GM12878 (cell line): ENCODE data around the gene POU2AF1. TPM values are rescaled to one million over a fixed set of nuclear protein-coding genes. Genes with fewer than 3 reads are reported as not detected.

Source experiments
- CHD2 ChIP-seq: IDR thresholded peaks from 2 replicates; pipeline ENCODE4 v1.6.1; 2011; ENCODE audit warnings: low read depth, low read length, improper control_type of control experiment, borderline replicate concordance
- ETV6 ChIP-seq, 2 experiments: fragments of 450-650 bp in 1 of 2; IDR thresholded peaks in 1 of 2; conservative IDR thresholded peaks in 1 of 2; 2 replicates each; pipeline ENCODE4 v1.6.1; 2014; ENCODE audit warnings: antibody characterized with exemption in 1 of 2, borderline replicate concordance in 1 of 2, low read depth in 1 of 2, mild to moderate bottlenecking in 1 of 2, moderate library complexity in 1 of 2
- HDGF ChIP-seq: fragments of 450-650 bp; IDR thresholded peaks from 2 replicates; pipeline ENCODE4 v1.6.1; 2016; ENCODE audit warnings: antibody characterized with exemption
- IKZF2 ChIP-seq, 2 experiments: fragments of 450-650 bp; IDR thresholded peaks; 2 replicates each; pipeline ENCODE4 v1.6.1; 2017; ENCODE audit warnings: mild to moderate bottlenecking in 2 of 2, moderate library complexity in 2 of 2
- MEF2B ChIP-seq: fragments of 450-650 bp; IDR thresholded peaks from 2 replicates; pipeline ENCODE4 v1.6.1; 2018; ENCODE audit warnings: mild to moderate bottlenecking, moderate library complexity; ENCODE audit not compliant: partially characterized antibody, poor library complexity, severe bottlenecking
- NBN ChIP-seq: fragments of 450-650 bp; IDR thresholded peaks from 2 replicates; pipeline ENCODE4 v1.6.1; 2016
- NFIC ChIP-seq: IDR thresholded peaks from 2 replicates; pipeline ENCODE4 v1.6.1; 2012; ENCODE audit warnings: low read depth, mild to moderate bottlenecking, inconsistent platforms, low read length, moderate library complexity
- NR2C2 ChIP-seq: IDR thresholded peaks from 2 replicates; pipeline ENCODE4 v1.6.1; 2011; ENCODE audit warnings: borderline replicate concordance, low read depth; ENCODE audit not compliant: control insufficient read depth, insufficient read length
- RELA ChIP-seq: fragments of 450-650 bp; IDR thresholded peaks from 2 replicates; pipeline ENCODE4 v1.8.0; 2014; ENCODE audit warnings: borderline replicate concordance; ENCODE audit not compliant: partially characterized antibody
- SMARCA5 ChIP-seq: fragments of 450-650 bp; IDR thresholded peaks from 2 replicates; pipeline ENCODE4 v1.6.1; 2017; ENCODE audit warnings: mild to moderate bottlenecking
- SRF ChIP-seq, 2 experiments: IDR thresholded peaks; 2 replicates each; pipeline ENCODE4 v1.6.1; 2011; ENCODE audit warnings: low read depth in 2 of 2, low read length in 2 of 2, mild to moderate bottlenecking in 1 of 2, moderate library complexity in 1 of 2
- ZNF384 ChIP-seq: IDR thresholded peaks from 2 replicates; pipeline ENCODE4 v1.6.1; 2012; ENCODE audit warnings: low read depth, mild to moderate bottlenecking, low read length, improper control_type of control experiment, borderline replicate concordance
- ZNF622 ChIP-seq: fragments of 450-650 bp; IDR thresholded peaks from 2 replicates; pipeline ENCODE4 v1.6.1; 2017; ENCODE audit warnings: mild to moderate bottlenecking, inconsistent platforms
- polyA plus RNA-seq, 11 experiments: library from polyadenylated mRNA; depleted of rRNA in 4 of 11; unstranded in 6 of 11; stranded (reverse) in 5 of 11; fragments of >200 nt; fragmentation: Nextera tagmentation in 4 of 11; fragmentation: Illumina TruSeq in 1 of 11; extraction: Ambion mirVana in 4 of 11; extraction: Trizol in 1 of 11; gene quantifications; 1 replicate in 1 of 11; 2 replicates in 10 of 11; pipeline versions ENCODE4 v1.2.1 to v1.2.3, GENCODE V29; 2011 to 2016; ENCODE audit warnings: inconsistent platforms in 2 of 11, missing spikeins in 2 of 11, low read depth in 1 of 11
- total RNA-seq, 4 experiments: library from RNA; depleted of rRNA in 3 of 4; stranded (reverse); fragments of >200 nt in 3 of 4; fragmentation: Illumina TruSeq in 1 of 4; extraction: Trizol in 1 of 4; gene quantifications; 2 replicates each; pipeline versions ENCODE4 v1.2.1 to v1.2.3, GENCODE V29; 2013 to 2021
- TF ChIP-seq, protein P1 (sequence below): IDR thresholded peaks from 2 replicates; pipeline ENCODE4 v1.6.1; 2011; ENCODE audit warnings: mild to moderate bottlenecking, low read depth, low read length, moderate library complexity; ENCODE audit not compliant: insufficient replicate concordance
- TF ChIP-seq, protein P2 (sequence below): IDR thresholded peaks from 2 replicates; pipeline ENCODE4 v1.6.1; 2012; ENCODE audit warnings: low read depth, low read length, improper control_type of control experiment
- TF ChIP-seq, protein P3 (sequence below): fragments of 450-650 bp; IDR thresholded peaks from 2 replicates; pipeline ENCODE4 v1.6.1; 2018; ENCODE audit warnings: borderline replicate concordance, mild to moderate bottlenecking; ENCODE audit not compliant: partially characterized antibody
- TF ChIP-seq, protein P4 (sequence below): fragments of 450-650 bp; IDR thresholded peaks from 2 replicates; pipeline ENCODE4 v1.6.1; 2017; ENCODE audit warnings: low read depth, mild to moderate bottlenecking, moderate library complexity
- TF ChIP-seq, protein P5 (sequence below): fragments of 150-350 bp; IDR thresholded peaks from 2 replicates; pipeline ENCODE4 v1.6.1; 2016; ENCODE audit warnings: low read depth, low read length

Gene POU2AF1
- total and polyA plus RNA-seq, 10 of the 15 experiments (the other 5 are each of a cell fraction or from before 2014, with no cell fraction given): 13.1 to 169 (median 75.5) TPM

DNA sequence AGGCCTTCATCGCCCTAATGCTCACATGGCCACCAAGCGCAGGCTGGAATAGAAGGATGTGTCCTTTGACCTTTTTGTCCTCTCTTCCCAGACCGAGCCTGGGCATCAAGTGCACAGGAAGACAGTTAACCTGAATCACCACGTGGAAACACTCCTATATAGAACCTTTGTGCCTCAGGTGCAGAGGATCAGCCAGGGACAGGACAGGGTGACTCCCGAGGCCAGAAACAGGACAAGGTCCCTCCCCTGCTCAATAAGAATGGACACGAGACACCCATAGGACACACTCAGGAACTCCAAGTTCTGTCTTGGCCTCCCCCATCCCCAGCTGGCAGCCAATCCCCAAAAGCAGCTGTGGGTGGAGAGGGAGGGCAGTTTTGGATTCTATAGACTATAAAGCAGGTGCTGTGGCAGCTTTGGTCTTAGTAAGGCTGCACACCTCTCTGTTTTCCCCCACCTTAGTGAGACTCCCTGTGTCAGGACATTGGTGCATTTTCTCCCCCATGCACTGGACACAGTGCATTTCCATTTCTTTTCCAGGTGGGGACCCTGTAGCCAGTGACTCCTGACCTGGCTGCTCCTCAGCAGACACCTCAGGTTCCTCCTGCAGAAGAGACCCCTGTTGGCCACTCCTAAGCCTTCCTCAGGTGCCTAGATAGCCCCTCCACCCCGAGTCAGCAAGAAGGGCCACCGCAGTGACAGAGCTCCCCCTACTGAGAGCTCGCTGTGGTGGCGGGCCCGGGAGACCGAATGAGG, 43.6 kb upstream of the POU2AF1 start (continued):
- TF ChIP-seq, protein P1, sequence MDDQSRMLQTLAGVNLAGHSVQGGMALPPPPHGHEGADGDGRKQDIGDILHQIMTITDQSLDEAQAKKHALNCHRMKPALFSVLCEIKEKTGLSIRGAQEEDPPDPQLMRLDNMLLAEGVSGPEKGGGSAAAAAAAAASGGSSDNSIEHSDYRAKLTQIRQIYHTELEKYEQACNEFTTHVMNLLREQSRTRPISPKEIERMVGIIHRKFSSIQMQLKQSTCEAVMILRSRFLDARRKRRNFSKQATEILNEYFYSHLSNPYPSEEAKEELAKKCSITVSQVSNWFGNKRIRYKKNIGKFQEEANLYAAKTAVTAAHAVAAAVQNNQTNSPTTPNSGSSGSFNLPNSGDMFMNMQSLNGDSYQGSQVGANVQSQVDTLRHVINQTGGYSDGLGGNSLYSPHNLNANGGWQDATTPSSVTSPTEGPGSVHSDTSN: no peak
- TF ChIP-seq HDGF (no peak), SRF (IDR thresholded peaks at IDR 0.05; ENCODE audit: low read depth in 2 of 2, low read length in 2 of 2) (no peak), ETV6 (conservative IDR thresholded peaks at IDR 0.05 in 1 of 2, IDR thresholded peaks at IDR 0.05 in 1 of 2; ENCODE audit: borderline replicate concordance in 1 of 2, low read depth in 1 of 2) (no peak), ZNF384 (no peak), MEF2B (peak; percentile 19), NBN (peak; percentile 72; the same call in 1 of the 2 replicates), CHD2 (0 out of 2 replicates have a peak, but pooled peaks have one; percentile 29), RELA (no peak), NR2C2 (no peak), SMARCA5 (peak; percentile 90), ZNF622 (no peak), NFIC (no peak), IKZF2 (IDR thresholded peaks at IDR 0.05) (peak in 1 of 2 experiments; percentile 32; a peak in 1 of 4 replicates)
- TF ChIP-seq, protein P2, sequence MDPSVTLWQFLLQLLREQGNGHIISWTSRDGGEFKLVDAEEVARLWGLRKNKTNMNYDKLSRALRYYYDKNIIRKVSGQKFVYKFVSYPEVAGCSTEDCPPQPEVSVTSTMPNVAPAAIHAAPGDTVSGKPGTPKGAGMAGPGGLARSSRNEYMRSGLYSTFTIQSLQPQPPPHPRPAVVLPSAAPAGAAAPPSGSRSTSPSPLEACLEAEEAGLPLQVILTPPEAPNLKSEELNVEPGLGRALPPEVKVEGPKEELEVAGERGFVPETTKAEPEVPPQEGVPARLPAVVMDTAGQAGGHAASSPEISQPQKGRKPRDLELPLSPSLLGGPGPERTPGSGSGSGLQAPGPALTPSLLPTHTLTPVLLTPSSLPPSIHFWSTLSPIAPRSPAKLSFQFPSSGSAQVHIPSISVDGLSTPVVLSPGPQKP: no peak
- TF ChIP-seq, protein P3, sequence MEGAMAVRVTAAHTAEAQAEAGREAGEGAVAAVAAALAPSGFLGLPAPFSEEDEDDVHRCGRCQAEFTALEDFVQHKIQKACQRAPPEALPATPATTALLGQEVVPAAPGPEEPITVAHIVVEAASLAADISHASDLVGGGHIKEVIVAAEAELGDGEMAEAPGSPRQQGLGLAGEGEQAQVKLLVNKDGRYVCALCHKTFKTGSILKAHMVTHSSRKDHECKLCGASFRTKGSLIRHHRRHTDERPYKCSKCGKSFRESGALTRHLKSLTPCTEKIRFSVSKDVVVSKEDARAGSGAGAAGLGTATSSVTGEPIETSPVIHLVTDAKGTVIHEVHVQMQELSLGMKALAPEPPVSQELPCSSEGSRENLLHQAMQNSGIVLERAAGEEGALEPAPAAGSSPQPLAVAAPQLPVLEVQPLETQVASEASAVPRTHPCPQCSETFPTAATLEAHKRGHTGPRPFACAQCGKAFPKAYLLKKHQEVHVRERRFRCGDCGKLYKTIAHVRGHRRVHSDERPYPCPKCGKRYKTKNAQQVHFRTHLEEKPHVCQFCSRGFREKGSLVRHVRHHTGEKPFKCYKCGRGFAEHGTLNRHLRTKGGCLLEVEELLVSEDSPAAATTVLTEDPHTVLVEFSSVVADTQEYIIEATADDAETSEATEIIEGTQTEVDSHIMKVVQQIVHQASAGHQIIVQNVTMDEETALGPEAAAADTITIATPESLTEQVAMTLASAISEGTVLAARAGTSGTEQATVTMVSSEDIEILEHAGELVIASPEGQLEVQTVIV: no peak
- TF ChIP-seq, protein P4, sequence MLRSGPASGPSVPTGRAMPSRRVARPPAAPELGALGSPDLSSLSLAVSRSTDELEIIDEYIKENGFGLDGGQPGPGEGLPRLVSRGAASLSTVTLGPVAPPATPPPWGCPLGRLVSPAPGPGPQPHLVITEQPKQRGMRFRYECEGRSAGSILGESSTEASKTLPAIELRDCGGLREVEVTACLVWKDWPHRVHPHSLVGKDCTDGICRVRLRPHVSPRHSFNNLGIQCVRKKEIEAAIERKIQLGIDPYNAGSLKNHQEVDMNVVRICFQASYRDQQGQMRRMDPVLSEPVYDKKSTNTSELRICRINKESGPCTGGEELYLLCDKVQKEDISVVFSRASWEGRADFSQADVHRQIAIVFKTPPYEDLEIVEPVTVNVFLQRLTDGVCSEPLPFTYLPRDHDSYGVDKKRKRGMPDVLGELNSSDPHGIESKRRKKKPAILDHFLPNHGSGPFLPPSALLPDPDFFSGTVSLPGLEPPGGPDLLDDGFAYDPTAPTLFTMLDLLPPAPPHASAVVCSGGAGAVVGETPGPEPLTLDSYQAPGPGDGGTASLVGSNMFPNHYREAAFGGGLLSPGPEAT: 0 out of 2 replicates have a peak, but pooled peaks have one; percentile 32
- TF ChIP-seq, protein P5, sequence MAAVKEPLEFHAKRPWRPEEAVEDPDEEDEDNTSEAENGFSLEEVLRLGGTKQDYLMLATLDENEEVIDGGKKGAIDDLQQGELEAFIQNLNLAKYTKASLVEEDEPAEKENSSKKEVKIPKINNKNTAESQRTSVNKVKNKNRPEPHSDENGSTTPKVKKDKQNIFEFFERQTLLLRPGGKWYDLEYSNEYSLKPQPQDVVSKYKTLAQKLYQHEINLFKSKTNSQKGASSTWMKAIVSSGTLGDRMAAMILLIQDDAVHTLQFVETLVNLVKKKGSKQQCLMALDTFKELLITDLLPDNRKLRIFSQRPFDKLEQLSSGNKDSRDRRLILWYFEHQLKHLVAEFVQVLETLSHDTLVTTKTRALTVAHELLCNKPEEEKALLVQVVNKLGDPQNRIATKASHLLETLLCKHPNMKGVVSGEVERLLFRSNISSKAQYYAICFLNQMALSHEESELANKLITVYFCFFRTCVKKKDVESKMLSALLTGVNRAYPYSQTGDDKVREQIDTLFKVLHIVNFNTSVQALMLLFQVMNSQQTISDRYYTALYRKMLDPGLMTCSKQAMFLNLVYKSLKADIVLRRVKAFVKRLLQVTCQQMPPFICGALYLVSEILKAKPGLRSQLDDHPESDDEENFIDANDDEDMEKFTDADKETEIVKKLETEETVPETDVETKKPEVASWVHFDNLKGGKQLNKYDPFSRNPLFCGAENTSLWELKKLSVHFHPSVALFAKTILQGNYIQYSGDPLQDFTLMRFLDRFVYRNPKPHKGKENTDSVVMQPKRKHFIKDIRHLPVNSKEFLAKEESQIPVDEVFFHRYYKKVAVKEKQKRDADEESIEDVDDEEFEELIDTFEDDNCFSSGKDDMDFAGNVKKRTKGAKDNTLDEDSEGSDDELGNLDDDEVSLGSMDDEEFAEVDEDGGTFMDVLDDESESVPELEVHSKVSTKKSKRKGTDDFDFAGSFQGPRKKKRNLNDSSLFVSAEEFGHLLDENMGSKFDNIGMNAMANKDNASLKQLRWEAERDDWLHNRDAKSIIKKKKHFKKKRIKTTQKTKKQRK: no peak
